ES-I3 (cell line): ENCODE data around the gene SYT2.
"Not testable (repeated sequence)": the region's sequence is repeated elsewhere in the genome, so short reads cannot be mapped to it uniquely, and the experiment has no call there.

ENCODE experiments used
- H3K36me3 ChIP-seq: 2 replicates; pipeline ENCODE4 v1.6.1; 2013; ENCODE audit warnings: mild to moderate bottlenecking, low read length, control low read depth, moderate library complexity; ENCODE audit not compliant: insufficient read depth
- H3K4me1 ChIP-seq: 2 replicates; pipeline ENCODE4 v1.6.1; 2013; ENCODE audit warnings: mild to moderate bottlenecking, control low read depth, low read length; ENCODE audit not compliant: insufficient read depth
- H3K9ac ChIP-seq: 2 replicates; pipeline ENCODE4 v1.6.1; 2013; ENCODE audit warnings: low read depth, mild to moderate bottlenecking, low read length, moderate library complexity
- H3K9me3 ChIP-seq: 2 replicates; pipeline ENCODE4 v1.6.1; 2013; ENCODE audit warnings: mild to moderate bottlenecking, low read length, moderate library complexity; ENCODE audit not compliant: control insufficient read depth, insufficient read depth

Gene SYT2

GRCh38 chr1:202586018-202586821 is 124.0 kb downstream of the SYT2 start:
- Histone ChIP-seq H3K4me1 (peaks cover 27% of the 10 kb centered on the region), H3K36me3 (no peaks in the 10 kb centered on the region), H3K9ac (no peak overlapping the region), H3K9me3 (no peaks in the 10 kb centered on the region)

DNA sequence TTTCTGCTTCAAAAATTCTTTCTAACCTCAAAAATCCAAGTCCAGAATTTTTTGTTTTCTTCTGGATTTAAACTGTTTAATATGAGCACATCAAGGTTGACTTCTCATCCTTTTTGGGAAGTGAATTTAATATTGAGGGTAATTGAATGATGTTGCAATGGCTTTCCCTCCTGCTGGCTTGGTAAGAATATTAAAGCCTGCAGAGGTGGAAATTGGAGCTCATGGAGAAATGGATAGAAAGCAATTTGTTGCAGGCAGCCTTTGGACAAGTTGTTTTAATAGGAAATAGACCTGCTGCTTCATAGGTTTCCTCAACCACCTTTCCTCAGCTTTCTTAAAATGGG is 124.7 kb downstream of the SYT2 start:
- Histone ChIP-seq H3K9me3 (no peaks in the 10 kb centered on the region), H3K4me1 (peaks cover 27% of the 10 kb centered on the region), H3K9ac (no peak overlapping the region), H3K36me3 (no peaks in the 10 kb centered on the region)

GRCh38 chr1:202584707-202585589 is 125.3 kb downstream of the SYT2 start:
- H3K36me3 ChIP-seq, result no peaks in the 10 kb centered on the region
- H3K4me1 ChIP-seq, result peaks cover 26% of the 10 kb centered on the region
- H3K9me3 ChIP-seq, result no peaks in the 10 kb centered on the region
- H3K9ac ChIP-seq, result no peak overlapping the region

- peaks cover 37% of the 10 kb centered on the region for H3K4me1 ChIP-seq
- not testable (repeated sequence) for H3K9me3 ChIP-seq, H3K9ac ChIP-seq
Observed at GRCh38 chr1:202582350-202582749, 127.9 kb downstream of the SYT2 start.

GRCh38 chr1:202580619-202581018 is 129.6 kb downstream of the SYT2 start:
- Histone ChIP-seq H3K9ac (no peak overlapping the region), H3K9me3 (no peaks in the 10 kb centered on the region), H3K4me1 (peaks cover 43% of the 10 kb centered on the region), H3K36me3 (no peaks in the 10 kb centered on the region)

More at GRCh38 chr1:202582350-202582749, 127.9 kb downstream of the SYT2 start:
- H3K36me3 ChIP-seq, result not testable (repeated sequence)

DNA sequence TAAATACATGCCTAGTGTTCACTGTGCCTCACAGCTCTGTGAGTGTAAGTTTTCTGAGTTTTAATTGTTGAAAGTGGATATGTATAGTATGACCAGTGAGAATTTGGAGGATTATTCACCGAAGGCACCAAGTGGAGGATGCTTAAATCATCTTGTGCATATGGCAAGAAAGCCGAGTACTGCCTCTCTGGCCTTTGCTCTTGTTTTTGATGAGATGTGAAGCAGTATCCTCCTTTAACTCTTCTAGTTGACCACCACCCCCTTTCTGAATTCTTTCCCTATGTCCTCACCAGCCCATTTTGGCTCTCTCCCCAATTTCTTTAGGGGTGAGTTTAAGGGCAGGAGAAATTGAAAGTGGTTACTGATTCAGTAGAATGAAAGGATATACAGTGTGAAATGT is 130.4 kb downstream of the SYT2 start:
- Histone ChIP-seq H3K4me1 (peaks cover 43% of the 10 kb centered on the region), H3K36me3 (no peaks in the 10 kb centered on the region), H3K9ac (no peak overlapping the region), H3K9me3 (no peaks in the 10 kb centered on the region)

DNA sequence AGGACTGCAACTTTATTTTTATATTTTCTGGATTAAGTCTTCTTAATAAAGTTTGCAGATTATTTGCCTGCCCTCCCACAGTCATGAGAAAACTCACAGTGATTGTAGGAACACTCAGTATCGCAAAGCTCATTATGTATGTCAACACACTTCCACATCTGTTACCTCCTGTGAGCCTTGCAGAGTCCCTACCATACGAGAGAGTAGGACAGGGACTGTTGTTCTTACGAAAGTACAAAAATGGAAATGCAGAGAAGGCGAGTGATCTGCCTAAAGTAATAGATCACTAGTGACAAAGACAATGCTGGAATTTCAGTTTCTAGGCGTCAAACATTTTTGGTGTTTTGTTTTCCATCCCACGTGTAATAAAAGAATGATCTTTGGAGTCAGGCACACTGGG is 131.7 kb downstream of the SYT2 start:
- Histone ChIP-seq H3K36me3 (no peaks in the 10 kb centered on the region), H3K4me1 (peaks cover 43% of the 10 kb centered on the region), H3K9ac (no peak overlapping the region), H3K9me3 (no peaks in the 10 kb centered on the region)

GRCh38 chr1:202578001-202578504 is 132.2 kb downstream of the SYT2 start:
- H3K4me1 ChIP-seq, result peaks cover 43% of the 10 kb centered on the region
- no peak overlapping the region for H3K9ac ChIP-seq

DNA sequence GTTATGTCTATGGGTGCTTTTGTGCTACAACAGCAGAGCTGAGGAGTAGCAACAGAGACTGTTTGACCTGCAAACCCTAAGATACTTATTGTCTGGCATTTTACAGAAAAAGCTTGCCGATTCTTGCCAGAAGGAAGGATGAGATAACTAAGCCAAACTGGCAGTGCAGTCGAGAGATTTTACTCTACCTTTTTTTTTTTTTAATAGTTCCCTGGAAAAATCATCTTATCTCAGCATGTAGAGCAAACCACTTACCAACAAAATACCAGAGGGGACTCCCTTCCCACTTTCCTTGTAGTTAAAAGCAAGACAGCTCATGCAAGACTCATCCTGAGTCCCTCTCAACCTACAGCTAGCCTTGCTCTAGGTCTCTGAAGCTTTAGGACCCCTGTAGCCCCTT is 132.9 kb downstream of the SYT2 start:
- H3K9me3 ChIP-seq, result no peaks in the 10 kb centered on the region
- peaks cover 43% of the 10 kb centered on the region for H3K4me1 ChIP-seq
- H3K9ac ChIP-seq, result no peak overlapping the region
- no peaks in the 10 kb centered on the region for H3K36me3 ChIP-seq

More at GRCh38 chr1:202578001-202578504, 132.2 kb downstream of the SYT2 start:
- no peaks in the 10 kb centered on the region for H3K9me3 ChIP-seq
- H3K36me3 ChIP-seq, result no peaks in the 10 kb centered on the region

DNA sequence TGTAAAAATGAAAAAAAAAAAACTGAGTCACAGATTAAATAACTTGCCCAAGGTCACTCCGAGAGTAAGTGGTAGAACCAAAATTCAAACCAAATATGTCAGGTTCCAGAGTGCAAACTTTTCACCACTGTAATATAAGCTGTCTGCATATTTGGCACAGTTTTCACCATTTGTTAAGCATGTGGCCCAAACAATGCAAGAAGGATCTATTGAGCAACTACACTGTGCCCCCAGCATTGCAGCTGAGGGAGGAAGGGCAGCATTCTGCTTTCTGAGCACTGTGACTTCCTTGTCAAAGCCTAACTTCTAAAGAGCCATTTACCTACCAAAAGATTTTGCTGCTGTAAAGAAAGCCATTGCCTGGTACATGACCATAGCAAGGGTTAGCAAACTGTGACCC is 133.4 kb downstream of the SYT2 start:
- no peaks in the 10 kb centered on the region for H3K36me3 ChIP-seq
- peaks cover 43% of the 10 kb centered on the region for H3K4me1 ChIP-seq
- H3K9me3 ChIP-seq, result no peaks in the 10 kb centered on the region
- H3K9ac ChIP-seq, result no peak overlapping the region

GRCh38 chr1:202575918-202576653 is 134.2 kb downstream of the SYT2 start:
- Histone ChIP-seq H3K36me3 (no peaks in the 10 kb centered on the region), H3K9ac (no peak overlapping the region), H3K4me1 (peaks cover 46% of the 10 kb centered on the region), H3K9me3 (no peaks in the 10 kb centered on the region)

- no peaks in the 10 kb centered on the region; the same call in 1 of the 2 replicates for H3K36me3 ChIP-seq
- no peaks in the 10 kb centered on the region for H3K9me3 ChIP-seq
- no peak overlapping the region for H3K9ac ChIP-seq
- H3K4me1 ChIP-seq, result peaks cover 40% of the 10 kb centered on the region
Observed at GRCh38 chr1:202572867-202573266, 137.4 kb downstream of the SYT2 start.

DNA sequence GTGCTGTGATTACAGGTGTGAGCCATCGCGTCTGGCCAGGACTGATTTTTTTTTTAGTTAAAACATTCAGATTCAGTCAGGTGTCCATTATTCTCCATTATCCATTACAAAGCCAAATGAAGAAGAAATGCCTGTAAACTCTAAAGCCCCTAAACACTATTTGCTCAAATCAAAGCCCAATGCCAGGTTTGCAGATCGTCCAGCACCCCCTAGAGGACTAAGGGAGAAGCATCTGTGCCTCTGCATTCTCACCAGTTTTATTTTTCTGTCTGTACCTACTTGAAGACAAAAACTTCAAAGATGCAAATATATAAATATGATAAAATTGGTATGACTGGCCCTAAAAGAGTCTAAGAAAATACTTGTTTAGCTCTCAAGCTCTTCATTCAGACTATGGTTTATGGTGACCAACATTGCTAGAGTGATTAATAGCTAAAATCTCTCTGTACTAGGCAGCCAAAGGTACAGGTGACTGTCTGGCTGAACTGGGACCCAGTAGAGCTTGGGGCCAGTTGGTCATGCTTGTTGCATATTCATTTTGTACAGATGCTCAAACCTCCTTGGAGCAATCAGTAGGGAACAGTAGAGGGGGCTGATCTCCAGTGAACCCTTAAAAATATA is 138.4 kb downstream of the SYT2 start:
- H3K4me1 ChIP-seq, result peaks cover 40% of the 10 kb centered on the region

More for the DNA sequence above, 138.4 kb downstream of the SYT2 start:
- Histone ChIP-seq H3K9ac (no peak overlapping the region), H3K9me3 (no peaks in the 10 kb centered on the region), H3K36me3 (no peaks in the 10 kb centered on the region; the same call in 1 of the 2 replicates)
